Measurements from ENCODE around the gene CDKL4.

- TF ChIP-seq CTCF (conservative IDR thresholded peaks at IDR 0.05 in 1 of 2, IDR thresholded peaks at IDR 0.05 in 1 of 2; ENCODE audit: extremely low read depth in 1 of 2, insufficient read depth in 1 of 2, low read depth in 1 of 2, low read length in 2 of 2) (no peak), EZH2 (IDR thresholded peaks at IDR 0.05; ENCODE audit: borderline replicate concordance, low read length) (no peak)
Measured at GRCh38 chr2:39194686-39195085, 49.1 kb downstream of the CDKL4 start.

Data from mammary epithelial cell (primary cell).